SK-N-SH treated with all-trans-retinoic acid at 6 μM for 48 hours (cell line): ENCODE measurements around the gene PACS1.

Experiments
- ATAC-seq: fragments of 200-7000 bp; cut with Tn5 transposase; 3 replicates; pipeline ENCODE4 v1.9.1; 2020; ENCODE audit warnings: mild to moderate bottlenecking, moderate library complexity
- ARNTL ChIP-seq: fragments of 450-650 bp; formaldehyde crosslinking; IDR thresholded peaks from 2 replicates; pipeline ENCODE4 v1.5.0; 2020; ENCODE audit warnings: low read depth, mild to moderate bottlenecking, moderate library complexity, borderline replicate concordance
- BACH2 ChIP-seq: fragments of 250-450 bp; sonication (Bioruptor Pico); IDR thresholded peaks from 2 replicates; pipeline ENCODE4 v1.9.0; 2021; ENCODE audit warnings: mild to moderate bottlenecking, borderline replicate concordance
- ESRRG ChIP-seq: fragments of 250-450 bp; sonication (Bioruptor Pico); IDR thresholded peaks from 2 replicates; pipeline ENCODE4 v1.6.1; 2021; ENCODE audit warnings: mild to moderate bottlenecking
- GLIS3 ChIP-seq: fragments of 250-450 bp; sonication (Bioruptor Pico); IDR thresholded peaks from 2 replicates; pipeline ENCODE4 v1.5.0; 2020; ENCODE audit warnings: mild to moderate bottlenecking, moderate library complexity
- ISL1 ChIP-seq: fragments of 250-450 bp; sonication (Bioruptor Pico); IDR thresholded peaks from 2 replicates; pipeline ENCODE4 v2.1.2; 2022; ENCODE audit warnings: mild to moderate bottlenecking, moderate library complexity
- OSR1 ChIP-seq: fragments of 250-450 bp; sonication (Bioruptor Pico); IDR thresholded peaks from 2 replicates; pipeline ENCODE4 v1.8.0; 2022; ENCODE audit warnings: moderate library complexity, mild to moderate bottlenecking, inconsistent platforms
- PPARA ChIP-seq: fragments of 250-450 bp; sonication (Bioruptor Pico); IDR thresholded peaks from 2 replicates; pipeline ENCODE4 v1.5.0; 2020; ENCODE audit warnings: mild to moderate bottlenecking, borderline replicate concordance
- RARB ChIP-seq: fragments of 250-450 bp; sonication (Bioruptor Pico); IDR thresholded peaks from 2 replicates; pipeline ENCODE4 v1.8.0; 2021; ENCODE audit warnings: mild to moderate bottlenecking, moderate library complexity
- SNAI2 ChIP-seq: fragments of 250-450 bp; sonication (Bioruptor Pico); IDR thresholded peaks from 2 replicates; pipeline ENCODE4 v1.5.0; 2020; ENCODE audit warnings: mild to moderate bottlenecking, moderate library complexity
- ZC3H10 ChIP-seq: fragments of 250-450 bp; sonication (Bioruptor Pico); IDR thresholded peaks from 2 replicates; pipeline ENCODE4 v1.5.1; 2021; ENCODE audit warnings: mild to moderate bottlenecking, moderate library complexity
- ZFP30 ChIP-seq: fragments of 450-650 bp; formaldehyde crosslinking; IDR thresholded peaks from 2 replicates; pipeline ENCODE4 v1.5.0; 2022; ENCODE audit warnings: mild to moderate bottlenecking, moderate library complexity
- ZNF565 ChIP-seq: fragments of 450-650 bp; formaldehyde crosslinking; conservative IDR thresholded peaks from 2 replicates; pipeline ENCODE4 v1.5.0; 2020; ENCODE audit warnings: low read depth, mild to moderate bottlenecking, moderate library complexity
- ZNF70 ChIP-seq: fragments of 450-650 bp; formaldehyde crosslinking; IDR thresholded peaks from 2 replicates; pipeline ENCODE4 v1.5.0; 2020; ENCODE audit warnings: mild to moderate bottlenecking, moderate library complexity
- TF ChIP-seq, protein P1 (sequence below): fragments of 250-450 bp; sonication (Bioruptor Pico); IDR thresholded peaks from 2 replicates; pipeline ENCODE4 v1.8.0; 2020; ENCODE audit warnings: mild to moderate bottlenecking, moderate library complexity, borderline replicate concordance
- TF ChIP-seq, protein P2 (sequence below): fragments of 250-450 bp; sonication (Bioruptor Pico); IDR thresholded peaks from 2 replicates; pipeline ENCODE4 v1.5.1; 2020; ENCODE audit warnings: low read depth, mild to moderate bottlenecking, moderate library complexity
- TF ChIP-seq, protein P3 (sequence below): fragments of 250-450 bp; sonication (Bioruptor Pico); IDR thresholded peaks from 2 replicates; pipeline ENCODE4 v1.8.0; 2021; ENCODE audit warnings: low read depth, mild to moderate bottlenecking, moderate library complexity, borderline replicate concordance

The PACS1 gene

GRCh38 chr11:66285250-66285947 lies 215.3 kb downstream of the PACS1 start (continued):
- TF ChIP-seq, protein P1, sequence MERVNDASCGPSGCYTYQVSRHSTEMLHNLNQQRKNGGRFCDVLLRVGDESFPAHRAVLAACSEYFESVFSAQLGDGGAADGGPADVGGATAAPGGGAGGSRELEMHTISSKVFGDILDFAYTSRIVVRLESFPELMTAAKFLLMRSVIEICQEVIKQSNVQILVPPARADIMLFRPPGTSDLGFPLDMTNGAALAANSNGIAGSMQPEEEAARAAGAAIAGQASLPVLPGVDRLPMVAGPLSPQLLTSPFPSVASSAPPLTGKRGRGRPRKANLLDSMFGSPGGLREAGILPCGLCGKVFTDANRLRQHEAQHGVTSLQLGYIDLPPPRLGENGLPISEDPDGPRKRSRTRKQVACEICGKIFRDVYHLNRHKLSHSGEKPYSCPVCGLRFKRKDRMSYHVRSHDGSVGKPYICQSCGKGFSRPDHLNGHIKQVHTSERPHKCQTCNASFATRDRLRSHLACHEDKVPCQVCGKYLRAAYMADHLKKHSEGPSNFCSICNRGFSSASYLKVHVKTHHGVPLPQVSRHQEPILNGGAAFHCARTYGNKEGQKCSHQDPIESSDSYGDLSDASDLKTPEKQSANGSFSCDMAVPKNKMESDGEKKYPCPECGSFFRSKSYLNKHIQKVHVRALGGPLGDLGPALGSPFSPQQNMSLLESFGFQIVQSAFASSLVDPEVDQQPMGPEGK (CRISPR knock-in tag) = no peak
- TF ChIP-seq, all 23 proteins: peak for 0

DNA sequence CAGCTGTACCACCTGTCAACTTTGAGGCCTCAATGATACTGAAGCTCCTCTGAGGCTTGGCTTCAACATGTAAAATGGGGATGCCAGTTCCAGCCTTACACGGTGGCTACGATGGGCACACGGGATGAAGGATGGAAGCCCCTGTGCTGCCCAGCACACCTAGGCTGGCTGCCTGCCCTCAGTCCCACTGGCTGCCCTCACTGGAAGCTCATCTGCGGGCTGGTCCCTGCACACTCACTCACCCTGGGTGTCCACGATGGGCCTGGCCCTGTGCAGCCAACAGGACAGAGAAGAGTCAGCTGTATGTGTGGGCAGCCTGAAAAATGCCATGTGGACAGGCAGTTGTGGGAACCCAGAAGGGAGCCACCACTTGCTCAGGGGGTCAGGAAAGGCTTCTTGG lies 216.6 kb downstream of the PACS1 start:
- TF ChIP-seq GLIS3 (CRISPR knock-in tag) = no peak
- no peak for TF ChIP-seq ZNF70 (CRISPR knock-in tag)
- TF ChIP-seq ZNF565 (CRISPR knock-in tag) = no peak
- no peak for TF ChIP-seq PPARA
- no peak for TF ChIP-seq OSR1
- ATAC-seq = no peak

- TF ChIP-seq PPARA (no peak), ISL1 (CRISPR knock-in tag) (no peak), SNAI2 (CRISPR knock-in tag) (no peak)
- TF ChIP-seq, protein P1 (CRISPR knock-in tag) = no peak
- no peak for ATAC-seq
These were observed 217.3 kb downstream of the PACS1 start for GRCh38 chr11:66287211-66287888.

DNA sequence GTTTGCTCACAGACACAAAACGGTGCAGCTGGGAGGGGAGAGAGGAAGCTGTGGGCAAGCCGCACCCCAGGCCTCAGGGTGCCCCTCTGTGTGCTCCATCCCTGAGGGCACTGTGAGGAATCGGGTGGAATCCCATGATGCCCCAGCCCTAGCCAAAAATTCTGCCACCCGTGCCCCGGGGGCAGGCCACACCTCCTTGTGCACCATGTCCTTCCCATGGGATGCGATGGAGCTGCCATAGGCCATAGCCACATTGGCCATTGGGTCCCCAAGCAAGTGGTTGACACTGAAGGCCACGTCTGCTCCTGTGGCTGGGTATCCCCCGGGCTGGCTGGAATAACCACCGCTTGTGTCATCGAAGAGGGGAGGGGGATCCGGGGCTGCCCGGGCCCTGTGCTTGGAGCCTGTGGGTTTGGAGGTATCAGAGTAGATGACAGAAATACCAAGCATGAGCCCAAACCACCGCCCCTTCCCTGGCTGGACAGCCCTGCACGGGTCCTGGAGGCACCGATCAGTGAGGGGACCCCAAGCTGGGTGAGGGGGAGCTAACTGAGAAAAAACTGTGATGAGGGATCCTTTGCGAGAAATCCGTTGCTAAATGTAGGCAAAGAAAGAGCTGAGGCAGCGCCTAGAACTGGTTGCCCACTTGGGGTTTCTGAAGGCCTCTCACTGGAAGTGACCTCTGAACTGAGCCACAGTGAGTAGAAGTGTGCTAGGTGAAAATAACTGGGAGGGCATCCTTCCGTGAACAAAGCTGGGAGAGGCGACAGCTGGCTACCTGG lies 218.0 kb downstream of the PACS1 start:
- TF ChIP-seq, protein P2, sequence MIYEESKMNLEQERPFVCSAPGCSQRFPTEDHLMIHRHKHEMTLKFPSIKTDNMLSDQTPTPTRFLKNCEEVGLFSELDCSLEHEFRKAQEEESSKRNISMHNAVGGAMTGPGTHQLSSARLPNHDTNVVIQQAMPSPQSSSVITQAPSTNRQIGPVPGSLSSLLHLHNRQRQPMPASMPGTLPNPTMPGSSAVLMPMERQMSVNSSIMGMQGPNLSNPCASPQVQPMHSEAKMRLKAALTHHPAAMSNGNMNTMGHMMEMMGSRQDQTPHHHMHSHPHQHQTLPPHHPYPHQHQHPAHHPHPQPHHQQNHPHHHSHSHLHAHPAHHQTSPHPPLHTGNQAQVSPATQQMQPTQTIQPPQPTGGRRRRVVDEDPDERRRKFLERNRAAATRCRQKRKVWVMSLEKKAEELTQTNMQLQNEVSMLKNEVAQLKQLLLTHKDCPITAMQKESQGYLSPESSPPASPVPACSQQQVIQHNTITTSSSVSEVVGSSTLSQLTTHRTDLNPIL (CRISPR knock-in tag) = no peak
- TF ChIP-seq, protein P1 (CRISPR knock-in tag) = no peak
- TF ChIP-seq BACH2 (CRISPR knock-in tag) (no peak), ARNTL (CRISPR knock-in tag) (no peak), GLIS3 (CRISPR knock-in tag) (no peak), ZFP30 (CRISPR knock-in tag) (no peak)

DNA sequence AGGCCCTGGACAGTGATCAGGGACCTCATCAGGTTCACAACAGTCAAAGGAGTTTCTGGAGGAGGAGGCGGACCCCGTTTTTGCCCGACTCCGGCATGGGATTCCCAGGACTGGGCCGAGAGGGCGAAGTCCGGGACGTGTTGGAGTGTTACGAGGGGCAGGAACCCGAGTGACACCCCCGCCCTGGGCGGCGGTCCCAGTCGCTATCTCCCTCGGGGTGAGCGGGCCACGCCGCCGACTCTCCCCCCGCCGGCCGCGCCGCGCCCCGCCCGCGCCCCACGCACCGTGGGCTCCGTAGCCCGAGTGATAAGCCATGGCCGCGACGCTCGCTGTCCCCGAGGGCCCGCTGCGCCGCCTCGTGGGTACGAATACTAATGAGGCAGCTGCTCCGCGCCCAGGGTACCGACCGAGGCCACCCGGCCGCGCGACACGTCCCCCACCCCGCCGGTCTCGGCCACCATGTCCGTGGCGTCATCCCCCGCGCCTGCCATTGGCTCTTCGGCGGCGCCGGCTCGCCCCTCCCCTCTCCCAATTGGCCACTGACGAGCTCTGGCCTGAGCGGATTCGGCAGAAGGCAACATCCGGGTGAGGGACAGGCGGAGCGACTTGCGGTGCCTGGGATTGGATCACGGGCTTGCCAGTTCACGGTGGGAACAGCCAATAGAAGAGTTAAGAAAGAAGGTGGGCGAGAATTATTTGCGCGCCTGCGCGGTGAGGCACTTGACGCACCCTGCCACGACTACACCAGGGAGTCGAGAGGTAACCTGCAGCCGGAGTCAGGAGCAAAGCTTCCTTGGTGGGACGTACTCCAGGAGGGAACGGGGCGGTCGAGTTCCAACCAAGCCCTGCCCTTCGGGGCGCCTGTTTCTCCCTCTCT lies 218.8 kb downstream of the PACS1 start, which contains the start of gene YIF1A:
Gene YIF1A (minus strand): TSS at position 473 of the 877 bp plus-strand sequence. CDS start 158 bp downstream, at position 315.
- peak; percentile 94 for ATAC-seq
- peak; percentile 6; the same call in 1 of the 2 replicates for TF ChIP-seq ZC3H10 (CRISPR knock-in tag)
- no peak for TF ChIP-seq GLIS3 (CRISPR knock-in tag)
- no peak for TF ChIP-seq RARB (CRISPR knock-in tag)
- TF ChIP-seq, protein P2 (CRISPR knock-in tag) = no peak
- no peak for TF ChIP-seq BACH2 (CRISPR knock-in tag)
- no peak for TF ChIP-seq ESRRG (CRISPR knock-in tag)
- TF ChIP-seq ARNTL (CRISPR knock-in tag) = no peak
- TF ChIP-seq, protein P3, sequence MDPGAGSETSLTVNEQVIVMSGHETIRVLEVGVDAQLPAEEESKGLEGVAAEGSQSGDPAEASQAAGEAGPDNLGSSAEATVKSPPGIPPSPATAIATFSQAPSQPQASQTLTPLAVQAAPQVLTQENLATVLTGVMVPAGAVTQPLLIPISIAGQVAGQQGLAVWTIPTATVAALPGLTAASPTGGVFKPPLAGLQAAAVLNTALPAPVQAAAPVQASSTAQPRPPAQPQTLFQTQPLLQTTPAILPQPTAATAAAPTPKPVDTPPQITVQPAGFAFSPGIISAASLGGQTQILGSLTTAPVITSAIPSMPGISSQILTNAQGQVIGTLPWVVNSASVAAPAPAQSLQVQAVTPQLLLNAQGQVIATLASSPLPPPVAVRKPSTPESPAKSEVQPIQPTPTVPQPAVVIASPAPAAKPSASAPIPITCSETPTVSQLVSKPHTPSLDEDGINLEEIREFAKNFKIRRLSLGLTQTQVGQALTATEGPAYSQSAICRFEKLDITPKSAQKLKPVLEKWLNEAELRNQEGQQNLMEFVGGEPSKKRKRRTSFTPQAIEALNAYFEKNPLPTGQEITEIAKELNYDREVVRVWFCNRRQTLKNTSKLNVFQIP = no peak
- TF ChIP-seq, all 23 proteins: peak for 1

More for the DNA sequence above, 218.0 kb downstream of the PACS1 start:
- peak; percentile 0; the same call in 1 of the 3 replicates for ATAC-seq
